Measurements from ENCODE around the gene MSLN. TPM values are rescaled to one million over a fixed set of nuclear protein-coding genes. Genes with fewer than 3 reads are reported as not detected.

The MSLN gene
- total RNA-seq, 1 donor from 2014 or later = 5.0 TPM

- no peak for DNase-seq (ENCODE audit: low spot score in 2 of 2, unreplicated experiment in 2 of 2)
- Mint-ChIP-seq H3K27me3 (ENCODE audit: low read depth) (peaks cover 18% of the 10 kb centered on the region), H3K27ac (no peak overlapping the region), H3K4me3 (no peak overlapping the region), H3K9me3 (no peaks in the 10 kb centered on the region), H3K4me1 (no peaks in the 10 kb centered on the region), H3K36me3 (peaks cover 1% of the 10 kb centered on the region)
- TF ChIP-seq CTCF (IDR thresholded peaks at IDR 0.05; ENCODE audit: unreplicated experiment) = no peak
Measured at GRCh38 chr16:728890-729744, 31.4 kb upstream of the MSLN start.

- H3K4me3 Mint-ChIP-seq = no peak overlapping the region
- H3K4me1 Mint-ChIP-seq = no peaks in the 10 kb centered on the region
- no peaks in the 10 kb centered on the region for H3K9me3 Mint-ChIP-seq
- H3K36me3 Mint-ChIP-seq = peaks cover 1% of the 10 kb centered on the region
- no peak for TF ChIP-seq CTCF (IDR thresholded peaks at IDR 0.05; ENCODE audit: unreplicated experiment)
- DNase-seq (ENCODE audit: low spot score in 2 of 2, unreplicated experiment in 2 of 2) = no peak
- peaks cover 18% of the 10 kb centered on the region for H3K27me3 Mint-ChIP-seq (ENCODE audit: low read depth)
- H3K27ac Mint-ChIP-seq = no peak overlapping the region
Measured at GRCh38 chr16:729768-730665, 30.5 kb upstream of the MSLN start.

- H3K27me3 Mint-ChIP-seq (ENCODE audit: low read depth) = peaks cover 9% of the 10 kb centered on the region
- no peak overlapping the region for H3K4me3 Mint-ChIP-seq
- H3K9me3 Mint-ChIP-seq = no peaks in the 10 kb centered on the region
- H3K27ac Mint-ChIP-seq = no peak overlapping the region
- no peak for DNase-seq (ENCODE audit: low spot score in 2 of 2, unreplicated experiment in 2 of 2)
- TF ChIP-seq CTCF (IDR thresholded peaks at IDR 0.05; ENCODE audit: unreplicated experiment) = no peak
- peaks cover 6% of the 10 kb centered on the region for H3K36me3 Mint-ChIP-seq
- no peaks in the 10 kb centered on the region for H3K4me1 Mint-ChIP-seq
Measured at GRCh38 chr16:730666-731509, 29.6 kb upstream of the MSLN start.

- Mint-ChIP-seq H3K4me3 (no peak overlapping the region), H3K4me1 (no peaks in the 10 kb centered on the region), H3K27ac (no peak overlapping the region), H3K36me3 (peaks cover 6% of the 10 kb centered on the region), H3K27me3 (ENCODE audit: low read depth) (peaks cover 1% of the 10 kb centered on the region), H3K9me3 (no peaks in the 10 kb centered on the region)
- no peak for DNase-seq (ENCODE audit: low spot score in 2 of 2, unreplicated experiment in 2 of 2)
- no peak for TF ChIP-seq CTCF (IDR thresholded peaks at IDR 0.05; ENCODE audit: unreplicated experiment)
Measured at GRCh38 chr16:732332-732731, 28.2 kb upstream of the MSLN start.

- no peak for DNase-seq (ENCODE audit: low spot score in 2 of 2, unreplicated experiment in 2 of 2)
- H3K36me3 Mint-ChIP-seq = peaks cover 9% of the 10 kb centered on the region
- H3K4me3 Mint-ChIP-seq = no peak overlapping the region
- no peak for TF ChIP-seq CTCF (IDR thresholded peaks at IDR 0.05; ENCODE audit: unreplicated experiment)
- no peaks in the 10 kb centered on the region for H3K9me3 Mint-ChIP-seq
- H3K27ac Mint-ChIP-seq = no peak overlapping the region
- no peaks in the 10 kb centered on the region for H3K4me1 Mint-ChIP-seq
- H3K27me3 Mint-ChIP-seq (ENCODE audit: low read depth) = peaks cover 1% of the 10 kb centered on the region
Measured at GRCh38 chr16:732936-733335, 27.6 kb upstream of the MSLN start.

Measured in mesothelial cell of epicardium (in vitro differentiated cells).